Endodermal cell (in vitro differentiated cells): ENCODE data around the gene SMARCC1. TPM values are rescaled to one million over a fixed set of nuclear protein-coding genes. Genes with fewer than 3 reads are reported as not detected.
A peak's percentile ranks its signal among the peaks of the same experiment; 100 is the strongest.

Experiments
- DNase-seq: peaks from one replicate; pipeline ENCODE4 v3.0.0-alpha.2; 2017
- H3K27ac ChIP-seq: 2 replicates; pipeline ENCODE4 v1.5.1; 2013; ENCODE audit warnings: mild to moderate bottlenecking, low read depth, low read length, moderate library complexity
- H3K27me3 ChIP-seq: 2 replicates; pipeline ENCODE4 v1.6.1; 2013; ENCODE audit warnings: mild to moderate bottlenecking, low read length, moderate library complexity; ENCODE audit not compliant: insufficient read depth, control insufficient read depth, poor library complexity, severe bottlenecking
- H3K36me3 ChIP-seq: 2 replicates; pipeline ENCODE4 v1.7.0; 2013; ENCODE audit warnings: mild to moderate bottlenecking, low read length, moderate library complexity; ENCODE audit not compliant: control insufficient read depth, insufficient read depth
- H3K4me1 ChIP-seq: one replicate; pipeline ENCODE4 v1.7.0; 2013; ENCODE audit warnings: low read length; ENCODE audit not compliant: control insufficient read depth, insufficient read depth
- H3K4me3 ChIP-seq: 2 replicates; pipeline ENCODE4 v1.5.1; 2013; ENCODE audit warnings: mild to moderate bottlenecking, low read length, moderate library complexity
- H3K9ac ChIP-seq: 2 replicates; pipeline ENCODE4 v1.6.1; 2013; ENCODE audit warnings: mild to moderate bottlenecking, low read length, moderate library complexity; ENCODE audit not compliant: poor library complexity, severe bottlenecking; ENCODE audit errors: extremely low read depth
- H3K9me3 ChIP-seq: 2 replicates; pipeline ENCODE4 v1.6.1; 2013; ENCODE audit warnings: mild to moderate bottlenecking, low read length, moderate library complexity; ENCODE audit not compliant: control insufficient read depth
- H3K27ac Mint-ChIP-seq: 2 replicates; pipeline ENCODE4 v1.8.0; 2020; ENCODE audit warnings: mixed read lengths
- H3K27me3 Mint-ChIP-seq: 2 replicates; pipeline ENCODE4 v1.8.0; 2021; ENCODE audit warnings: mild to moderate bottlenecking, mixed read lengths; ENCODE audit not compliant: insufficient read depth
- H3K36me3 Mint-ChIP-seq: 2 replicates; pipeline ENCODE4 v1.8.0; 2020; ENCODE audit warnings: low read depth, mixed read lengths
- H3K4me1 Mint-ChIP-seq: 2 replicates; pipeline ENCODE4 v1.8.0; 2020; ENCODE audit warnings: mixed read lengths
- H3K4me3 Mint-ChIP-seq: 2 replicates; pipeline ENCODE4 v1.8.0; 2020; ENCODE audit warnings: mild to moderate bottlenecking, moderate library complexity, mixed read lengths
- H3K9me3 Mint-ChIP-seq: 2 replicates; pipeline ENCODE4 v1.8.0; 2020; ENCODE audit warnings: mild to moderate bottlenecking, mixed read lengths
- WGBS, 2 experiments: methylation state at CpG; one replicate each; pipeline versions ENCODE4 v1.1.5 to v1.1.7; 2013; ENCODE audit warnings: missing lambda C conversion rate in 2 of 2, mixed read lengths in 1 of 2; ENCODE audit not compliant: insufficient coverage in 1 of 2, insufficient read length in 1 of 2; 5-methylcytosine and 5-hydroxymethylcytosine counted together
- total RNA-seq, 2 donors: library from RNA; stranded (reverse); fragmentation: NEBNext Ultra II Directional in 1 of 2; extraction: Animal tissue kit (Norgen Biotek cat#: 25700) in 1 of 2; gene quantifications; 2 replicates in 1 of 2; 3 replicates in 1 of 2; pipeline ENCODE4 v1.2.1, GENCODE V29; 2021
- TF ChIP-seq, protein P1 (sequence below): fragments of 200-600 bp; sonication (generic); conservative IDR thresholded peaks from 2 replicates; pipeline ENCODE4 v1.5.0; 2021; ENCODE audit warnings: antibody characterized with exemption, mild to moderate bottlenecking

The SMARCC1 gene
- total RNA-seq, 2 donors from 2014 or later = 200 to 231 TPM

- Histone ChIP-seq H3K9ac (no peak overlapping the region), H3K4me3 (no peak overlapping the region), H3K27me3 (no peaks in the 10 kb centered on the region), H3K36me3 (no peaks in the 10 kb centered on the region), H3K9me3 (no peaks in the 10 kb centered on the region), H3K27ac (no peak overlapping the region), H3K4me1 (no peaks in the 10 kb centered on the region)
- peaks cover 4% of the 10 kb centered on the region for H3K9me3 Mint-ChIP-seq
- TF ChIP-seq, protein P1, sequence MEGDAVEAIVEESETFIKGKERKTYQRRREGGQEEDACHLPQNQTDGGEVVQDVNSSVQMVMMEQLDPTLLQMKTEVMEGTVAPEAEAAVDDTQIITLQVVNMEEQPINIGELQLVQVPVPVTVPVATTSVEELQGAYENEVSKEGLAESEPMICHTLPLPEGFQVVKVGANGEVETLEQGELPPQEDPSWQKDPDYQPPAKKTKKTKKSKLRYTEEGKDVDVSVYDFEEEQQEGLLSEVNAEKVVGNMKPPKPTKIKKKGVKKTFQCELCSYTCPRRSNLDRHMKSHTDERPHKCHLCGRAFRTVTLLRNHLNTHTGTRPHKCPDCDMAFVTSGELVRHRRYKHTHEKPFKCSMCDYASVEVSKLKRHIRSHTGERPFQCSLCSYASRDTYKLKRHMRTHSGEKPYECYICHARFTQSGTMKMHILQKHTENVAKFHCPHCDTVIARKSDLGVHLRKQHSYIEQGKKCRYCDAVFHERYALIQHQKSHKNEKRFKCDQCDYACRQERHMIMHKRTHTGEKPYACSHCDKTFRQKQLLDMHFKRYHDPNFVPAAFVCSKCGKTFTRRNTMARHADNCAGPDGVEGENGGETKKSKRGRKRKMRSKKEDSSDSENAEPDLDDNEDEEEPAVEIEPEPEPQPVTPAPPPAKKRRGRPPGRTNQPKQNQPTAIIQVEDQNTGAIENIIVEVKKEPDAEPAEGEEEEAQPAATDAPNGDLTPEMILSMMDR = no peak
- H3K36me3 Mint-ChIP-seq = no peaks in the 10 kb centered on the region
- H3K27ac Mint-ChIP-seq = no peak overlapping the region
- H3K4me1 Mint-ChIP-seq = no peaks in the 10 kb centered on the region
- no peak for DNase-seq
- no peak overlapping the region for H3K4me3 Mint-ChIP-seq
- WGBS, 2 experiments = 93 to 97% methylated on average over 10 to 16 of the region's 16 CpGs
- no peaks in the 10 kb centered on the region for H3K27me3 Mint-ChIP-seq
Measured at GRCh38 chr3:47791193-47791855, 9.6 kb upstream of the SMARCC1 start.

DNA sequence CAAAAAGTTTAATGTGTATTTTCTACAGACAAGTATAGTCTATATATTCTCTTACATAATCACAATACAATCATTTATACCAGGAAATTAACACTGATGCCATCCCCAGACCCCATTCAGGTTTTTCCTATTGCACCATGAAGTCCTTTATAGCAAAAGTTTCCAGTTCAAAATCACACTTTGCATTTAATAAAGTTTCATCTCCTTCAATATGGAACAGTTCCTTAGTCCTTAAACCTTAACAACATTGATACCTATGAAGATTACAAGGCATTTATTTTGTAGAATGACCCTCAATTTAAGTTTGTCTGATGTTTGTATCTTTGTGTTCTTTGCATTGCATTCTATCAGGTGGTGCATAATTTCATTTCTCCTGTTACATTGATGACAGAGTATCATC is 2.0 kb upstream of the SMARCC1 start:
- Histone ChIP-seq H3K27me3 (no peaks in the 10 kb centered on the region), H3K4me3 (no peak overlapping the region), H3K27ac (no peak overlapping the region), H3K9me3 (no peaks in the 10 kb centered on the region), H3K9ac (no peak overlapping the region), H3K36me3 (no peaks in the 10 kb centered on the region), H3K4me1 (no peaks in the 10 kb centered on the region)
- TF ChIP-seq, protein P1 = no peak
- peaks cover 9% of the 10 kb centered on the region for H3K4me1 Mint-ChIP-seq
- H3K27ac Mint-ChIP-seq = no peak overlapping the region
- no peak overlapping the region for H3K4me3 Mint-ChIP-seq
- H3K9me3 Mint-ChIP-seq = no peaks in the 10 kb centered on the region
- no peak for DNase-seq
- peaks cover 1% of the 10 kb centered on the region for H3K36me3 Mint-ChIP-seq
- no peaks in the 10 kb centered on the region for H3K27me3 Mint-ChIP-seq

- DNase-seq = peak; percentile 47
- H3K36me3 ChIP-seq = no peaks in the 10 kb centered on the region
- peak overlapping the region; percentile 100 for H3K27ac ChIP-seq
- no peaks in the 10 kb centered on the region for H3K27me3 ChIP-seq
- WGBS, 2 experiments = 69 to 71% methylated on average over 14 to 22 of the region's 23 CpGs
- Mint-ChIP-seq H3K27ac (peak overlapping the region; percentile 98), H3K4me3 (peak overlapping the region; percentile 90), H3K27me3 (no peaks in the 10 kb centered on the region), H3K36me3 (peaks cover 1% of the 10 kb centered on the region), H3K4me1 (peaks cover 9% of the 10 kb centered on the region), H3K9me3 (no peaks in the 10 kb centered on the region)
- peak overlapping the region; percentile 98 for H3K9ac ChIP-seq
- no peaks in the 10 kb centered on the region for H3K9me3 ChIP-seq
- H3K4me1 ChIP-seq = no peaks in the 10 kb centered on the region
- TF ChIP-seq, protein P1 = no peak
- H3K4me3 ChIP-seq = peak overlapping the region; percentile 99
Measured at GRCh38 chr3:47782446-47783308, 984 bp upstream of the SMARCC1 start.
